GM19351 (cell line): ENCODE results near the gene SF3A2.

Experiments used
- ATAC-seq: cut with Tn5 transposase; IDR thresholded peaks from one replicate; pipeline ENCODE4 v1.9.1; 2021; ENCODE audit warnings: mild to moderate bottlenecking, moderate library complexity; ENCODE audit not compliant: unreplicated experiment

SF3A2 gene

DNA sequence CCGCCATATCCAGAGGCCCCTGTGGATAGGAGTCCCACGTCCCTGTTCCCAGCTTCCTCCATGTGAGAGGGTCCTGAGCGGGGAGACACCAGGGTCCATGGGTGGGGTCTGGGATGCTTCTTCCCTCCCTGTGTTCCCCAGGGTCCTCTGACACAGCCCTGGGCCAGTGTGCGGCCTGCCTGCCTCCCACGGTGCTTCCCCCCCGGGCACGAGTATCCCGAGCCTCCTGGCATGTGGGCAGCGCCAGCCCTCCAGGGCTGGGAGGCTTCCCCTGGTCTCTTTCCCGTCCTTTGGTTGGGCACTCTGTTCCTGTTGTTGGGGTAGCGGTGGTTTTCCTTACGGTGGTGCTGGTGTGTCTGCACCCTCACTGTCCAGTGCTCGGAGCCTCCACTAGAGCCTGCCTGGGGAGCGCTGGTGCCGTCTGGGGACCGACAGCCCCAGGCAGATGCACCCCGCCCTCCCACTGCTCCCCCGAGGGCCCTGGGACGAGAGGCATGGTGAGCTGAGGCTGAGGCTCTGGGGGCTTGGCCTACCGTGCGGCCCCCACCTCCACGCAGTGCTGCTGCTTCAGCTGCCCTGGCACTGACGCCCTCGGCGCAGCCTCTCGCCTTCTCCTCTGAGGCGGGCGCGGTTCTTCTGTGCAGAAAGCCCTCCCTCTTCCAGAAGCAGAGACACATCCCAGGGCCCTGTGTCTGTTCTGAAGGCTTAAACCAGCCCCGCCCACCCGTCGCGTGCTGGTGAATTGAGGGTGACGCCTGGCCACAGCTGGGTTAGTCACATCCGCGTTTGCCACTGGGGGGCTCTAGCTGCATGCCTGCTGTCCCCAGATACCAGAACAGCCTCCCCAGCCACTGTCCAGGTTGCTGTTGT is 28.4 kb upstream of the SF3A2 start:
- ATAC-seq = no peak

DNA sequence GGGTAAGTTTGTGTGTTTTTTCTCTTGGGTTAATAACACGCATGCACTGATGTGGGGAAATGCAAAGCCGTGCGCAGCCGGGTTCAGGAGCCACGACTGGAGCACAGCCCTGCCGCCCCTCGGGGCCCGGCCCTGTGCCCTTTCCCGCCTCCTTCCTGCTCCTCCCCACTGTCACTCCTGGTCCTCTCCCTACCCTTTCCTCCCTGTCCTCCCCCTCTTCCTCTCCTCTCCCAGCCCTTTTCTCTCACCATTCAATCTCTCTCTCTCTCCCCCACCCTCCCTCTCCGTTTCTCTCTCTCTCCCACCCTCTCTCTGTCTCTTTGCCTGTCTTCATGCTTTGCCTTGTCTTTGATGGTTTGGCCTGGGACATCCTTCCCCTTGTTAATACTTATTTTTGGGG is 27.6 kb upstream of the SF3A2 start:
- no peak for ATAC-seq

DNA sequence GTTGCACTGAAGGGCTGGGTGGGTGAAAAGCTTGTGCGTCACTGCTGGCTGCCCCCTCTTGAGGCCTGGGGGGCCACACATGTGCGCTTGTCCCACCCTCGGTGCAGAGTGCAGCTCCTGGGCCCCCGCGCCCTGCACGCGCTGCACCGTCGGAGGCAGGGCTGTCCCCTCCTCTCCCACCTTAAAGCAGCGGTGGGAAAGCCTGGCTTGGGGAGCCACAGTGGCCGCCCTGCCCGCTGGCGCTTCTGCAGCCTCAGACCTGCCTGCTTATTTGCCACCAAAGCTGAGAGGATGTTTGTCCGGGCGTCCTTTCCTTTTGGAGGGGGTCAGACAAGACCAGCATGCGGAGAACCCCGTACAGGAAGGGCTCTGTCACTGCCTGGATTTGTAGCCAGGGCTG is 27.2 kb upstream of the SF3A2 start:
- no peak for ATAC-seq

DNA sequence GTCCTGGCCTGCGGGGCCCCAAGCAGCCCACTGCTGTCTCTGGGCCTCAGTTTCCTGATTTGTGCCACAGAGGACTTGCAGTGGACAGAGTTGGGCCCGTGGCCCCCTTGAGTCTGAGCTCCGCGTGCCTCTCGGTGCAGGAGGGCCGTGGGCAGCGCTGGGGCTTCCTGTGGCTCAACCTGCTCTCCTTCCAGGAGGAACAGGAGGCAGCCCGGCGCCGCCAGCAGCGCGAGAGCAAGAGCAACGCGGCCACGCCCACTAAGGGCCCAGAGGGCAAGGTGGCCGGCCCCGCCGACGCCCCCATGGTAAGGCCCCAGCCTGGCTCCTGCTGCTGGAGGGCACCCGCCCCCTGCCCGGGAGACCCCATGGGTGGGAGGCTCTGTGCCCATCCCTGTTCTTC is 26.4 kb upstream of the SF3A2 start:
- no peak for ATAC-seq

DNA sequence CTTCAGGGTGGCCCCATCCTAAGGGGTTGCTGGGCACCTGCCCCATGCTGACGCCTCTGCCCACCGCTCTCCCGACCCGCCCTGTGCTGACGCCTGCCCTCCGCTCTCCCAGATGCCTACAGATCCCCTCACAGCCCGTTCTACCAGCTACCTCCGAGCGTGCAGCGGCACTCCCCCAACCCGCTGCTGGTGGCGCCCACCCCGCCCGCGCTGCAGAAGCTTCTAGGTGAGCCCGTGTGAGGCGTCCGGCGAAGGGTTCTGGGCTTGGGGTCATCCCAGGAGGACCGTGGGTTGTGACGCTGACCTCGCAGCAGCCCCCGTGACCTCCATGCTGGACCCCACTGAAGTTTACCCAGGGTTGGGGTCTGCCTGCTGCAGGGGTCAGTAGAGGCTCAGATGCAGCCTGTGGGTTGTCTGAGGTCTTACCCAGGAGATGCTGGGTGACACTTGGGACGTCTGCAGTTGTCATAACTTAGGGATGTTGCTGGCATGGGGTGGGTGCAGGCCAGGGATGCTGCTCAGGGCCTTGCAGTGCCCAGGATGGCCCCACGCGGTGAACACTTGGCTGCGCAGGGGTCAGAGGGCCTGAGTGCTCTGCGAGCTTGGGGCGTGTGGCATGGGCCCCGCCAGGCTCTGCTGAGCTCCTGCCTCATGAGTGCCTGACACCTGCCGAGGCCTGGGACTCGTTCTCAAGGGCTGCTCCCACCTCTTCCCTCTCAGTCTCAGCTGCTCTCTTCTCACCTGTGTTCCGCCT is 25.5 kb upstream of the SF3A2 start:
- no peak for ATAC-seq

DNA sequence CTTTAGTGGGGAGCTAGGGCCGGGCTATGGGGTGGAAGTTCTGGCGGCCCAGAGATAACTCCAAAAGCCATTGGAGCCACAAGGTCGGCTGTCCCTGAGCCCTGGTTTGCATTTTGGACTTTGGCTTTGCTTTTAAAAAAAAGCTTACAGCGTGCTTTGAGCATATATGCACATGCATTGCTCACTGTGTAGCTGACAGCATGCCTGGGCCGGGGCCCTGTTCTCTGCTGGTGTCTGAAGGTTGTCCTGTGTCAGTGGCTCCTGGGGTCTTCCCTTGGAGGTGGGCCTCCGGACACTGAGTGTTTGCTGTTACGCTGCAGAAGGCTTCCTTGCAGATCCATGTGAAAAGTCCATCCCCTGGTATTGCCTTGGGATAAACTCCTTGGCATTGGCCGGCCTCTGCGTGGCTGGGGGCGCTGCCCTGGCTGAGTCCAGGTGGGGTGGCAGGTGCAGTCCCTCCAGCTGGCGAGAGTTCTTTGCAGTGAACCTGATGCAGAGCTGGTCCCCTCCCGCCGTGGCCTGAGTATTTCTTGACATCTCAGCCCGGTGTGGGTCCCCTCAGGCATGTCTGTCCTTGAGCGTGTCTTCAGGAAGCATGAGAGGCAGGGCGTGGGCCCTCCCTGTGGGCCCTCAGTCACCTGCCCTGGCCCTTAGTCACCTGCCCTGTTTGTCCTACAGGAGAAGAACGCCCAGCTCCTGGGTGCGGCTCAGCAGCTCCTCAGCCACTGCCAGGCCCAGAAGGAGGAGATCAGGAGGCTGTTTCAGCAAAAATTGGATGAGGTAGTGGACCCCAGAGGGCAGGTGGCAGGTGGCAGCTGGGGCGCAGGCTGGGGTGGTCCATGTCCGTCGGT is 23.5 kb upstream of the SF3A2 start:
- no peak for ATAC-seq

DNA sequence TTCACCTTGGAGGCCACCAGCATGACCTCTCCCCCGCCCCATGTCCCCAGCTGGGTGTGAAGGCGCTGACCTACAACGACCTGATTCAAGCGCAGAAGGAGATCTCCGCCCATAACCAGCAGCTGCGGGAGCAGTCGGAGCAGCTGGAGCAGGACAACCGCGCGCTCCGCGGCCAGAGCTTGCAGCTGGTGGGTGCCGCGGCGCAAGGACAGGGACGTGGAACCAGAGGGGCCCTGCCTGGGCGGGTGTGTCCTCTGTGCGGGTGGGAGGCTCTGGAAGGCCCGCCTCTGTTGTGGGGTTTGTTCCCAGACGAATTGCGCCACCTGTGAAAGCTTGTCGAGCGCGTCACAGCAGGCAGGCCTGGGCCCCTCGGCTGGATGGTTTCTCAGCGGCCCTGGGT is 22.8 kb upstream of the SF3A2 start:
- no peak for ATAC-seq

DNA sequence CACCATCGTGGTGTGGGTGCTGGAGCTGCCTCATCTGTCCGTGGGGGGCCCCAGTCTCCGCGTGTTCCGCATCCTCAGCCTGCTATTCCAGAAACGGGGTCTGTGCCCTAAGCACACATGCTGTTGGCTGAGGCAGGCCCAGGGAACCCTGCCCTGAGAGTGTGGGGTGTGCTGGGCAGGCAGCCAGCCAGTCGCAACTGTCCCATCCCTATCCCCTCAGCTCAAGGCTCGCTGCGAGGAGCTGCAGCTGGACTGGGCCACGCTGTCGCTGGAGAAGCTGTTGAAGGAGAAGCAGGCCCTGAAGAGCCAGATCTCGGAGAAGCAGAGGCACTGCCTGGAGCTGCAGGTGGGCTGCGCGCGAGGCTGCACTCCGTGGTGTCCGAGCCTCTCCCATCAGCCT is 22.4 kb upstream of the SF3A2 start:
- no peak for ATAC-seq

DNA sequence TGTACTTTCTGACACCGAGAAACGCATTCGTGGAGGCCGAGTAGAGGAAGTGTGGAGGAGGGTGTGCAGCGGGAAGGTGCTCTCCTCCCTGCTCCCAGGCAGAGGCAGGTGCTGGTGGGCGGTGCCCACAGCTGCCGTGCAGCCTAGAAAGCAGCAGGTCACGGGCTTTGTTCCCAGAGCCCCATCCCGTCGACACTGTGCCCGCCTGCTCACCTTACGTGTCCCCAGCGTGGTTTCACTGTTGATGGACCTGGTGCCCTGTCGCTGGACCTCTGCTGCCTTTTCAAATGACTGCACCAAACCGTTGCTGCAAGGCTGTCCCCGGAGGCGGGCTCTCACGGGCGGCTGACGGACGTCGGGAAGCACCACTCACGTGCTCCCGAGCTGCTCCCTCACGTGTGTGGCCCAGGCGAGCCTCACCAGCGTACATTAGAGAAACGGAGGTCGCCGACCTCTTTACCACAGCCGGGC is 21.3 kb upstream of the SF3A2 start:
- no peak for ATAC-seq

DNA sequence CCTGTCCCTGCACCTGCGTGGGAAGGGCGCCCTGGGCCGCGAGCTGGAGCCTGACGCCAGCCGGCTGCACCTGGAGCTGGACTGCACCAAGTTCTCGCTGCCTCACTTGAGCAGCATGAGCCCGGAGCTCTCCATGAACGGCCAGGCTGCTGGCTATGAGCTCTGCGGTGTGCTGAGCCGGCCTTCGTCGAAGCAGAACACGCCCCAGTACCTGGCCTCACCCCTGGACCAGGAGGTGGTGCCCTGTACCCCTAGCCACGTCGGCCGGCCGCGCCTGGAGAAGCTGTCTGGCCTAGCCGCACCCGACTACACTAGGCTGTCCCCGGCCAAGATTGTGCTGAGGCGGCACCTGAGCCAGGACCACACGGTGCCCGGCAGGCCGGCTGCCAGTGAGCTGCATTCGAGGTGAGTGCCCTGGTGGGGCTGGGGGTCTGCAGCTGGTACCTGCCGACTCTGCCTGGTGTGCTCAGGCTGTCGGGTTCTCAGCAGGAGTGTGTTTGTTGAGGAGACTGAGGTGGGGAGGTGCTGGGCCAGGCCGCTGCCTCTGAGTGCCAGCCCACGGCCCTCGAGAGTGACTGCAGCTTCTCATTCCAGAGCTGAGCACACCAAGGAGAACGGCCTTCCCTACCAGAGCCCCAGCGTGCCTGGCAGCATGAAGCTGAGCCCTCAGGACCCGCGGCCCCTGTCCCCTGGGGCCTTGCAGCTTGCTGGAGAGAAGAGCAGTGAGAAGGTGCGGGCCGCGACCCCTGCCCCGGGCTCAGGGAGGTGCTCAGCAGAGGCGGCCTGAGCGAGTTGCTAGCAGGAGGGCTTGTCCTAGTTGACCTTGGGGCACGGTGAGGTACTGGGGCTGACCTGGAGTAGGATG is 20.0 kb upstream of the SF3A2 start:
- ATAC-seq = no peak

DNA sequence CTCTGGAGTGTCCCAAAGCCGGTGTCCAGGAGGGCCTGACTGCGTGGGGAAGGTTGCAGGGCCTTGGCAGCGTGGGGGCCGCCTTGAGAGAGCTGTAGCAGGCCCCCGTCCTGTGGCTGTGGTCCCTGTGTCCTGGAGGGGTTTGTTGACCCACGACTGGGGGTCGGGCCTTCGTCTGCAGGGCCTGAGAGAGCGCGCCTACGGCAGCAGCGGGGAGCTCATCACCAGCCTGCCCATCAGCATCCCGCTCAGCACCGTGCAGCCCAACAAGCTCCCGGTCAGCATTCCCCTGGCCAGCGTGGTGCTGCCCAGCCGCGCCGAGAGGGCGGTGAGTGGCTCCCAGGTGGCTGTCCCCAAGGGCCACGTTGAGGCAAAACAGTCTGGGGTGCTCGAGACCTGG is 19.0 kb upstream of the SF3A2 start:
- ATAC-seq = no peak

DNA sequence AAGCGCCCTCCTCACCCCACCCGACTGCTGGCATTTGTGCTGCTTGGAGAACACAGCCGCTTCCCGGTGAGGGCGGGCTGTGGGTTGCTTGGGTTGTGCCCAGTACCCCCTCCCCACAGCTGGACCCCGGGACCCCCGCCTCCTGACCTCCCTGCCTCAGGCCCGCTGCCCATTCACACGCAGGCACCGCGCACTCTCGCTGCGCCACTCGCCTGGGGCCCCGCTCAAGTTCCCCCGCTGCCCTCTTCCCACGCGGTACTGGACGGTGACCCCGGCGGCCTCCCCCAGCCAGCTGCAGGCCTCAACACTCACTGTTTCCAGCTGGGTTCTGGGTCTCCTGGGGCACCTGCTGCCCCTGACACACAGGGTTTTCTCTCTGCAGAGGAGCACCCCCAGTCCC is 16.9 kb upstream of the SF3A2 start:
- no peak for ATAC-seq

DNA sequence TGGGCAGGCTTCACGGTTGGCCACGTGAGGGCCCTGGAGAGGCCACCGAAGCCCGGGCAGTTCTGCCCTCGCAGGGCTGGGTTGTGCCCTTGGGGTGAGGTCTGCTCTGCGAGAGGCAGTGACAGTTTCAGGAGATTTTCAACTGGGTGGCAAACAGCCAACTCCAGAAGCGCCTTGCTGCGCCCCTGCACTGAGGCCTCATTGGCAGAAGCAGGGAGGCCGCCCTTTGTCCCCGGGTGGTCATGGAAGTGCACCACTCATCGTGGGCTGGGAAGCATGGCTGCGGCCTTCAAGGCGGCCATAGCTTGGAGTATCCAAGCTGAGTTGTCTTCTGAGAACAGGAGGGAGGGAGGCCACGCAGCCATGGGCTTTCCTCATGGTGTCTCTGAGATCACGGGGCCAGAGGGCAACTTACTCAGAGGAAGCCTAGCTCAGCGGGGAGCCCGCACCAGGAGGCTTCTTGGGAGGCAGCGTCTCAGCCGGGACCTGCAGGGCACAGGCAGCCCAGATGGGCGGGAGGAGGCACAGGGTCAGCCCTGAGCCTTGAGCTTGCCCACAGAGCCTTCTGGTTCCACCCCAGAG is 15.3 kb upstream of the SF3A2 start:
- ATAC-seq = no peak

DNA sequence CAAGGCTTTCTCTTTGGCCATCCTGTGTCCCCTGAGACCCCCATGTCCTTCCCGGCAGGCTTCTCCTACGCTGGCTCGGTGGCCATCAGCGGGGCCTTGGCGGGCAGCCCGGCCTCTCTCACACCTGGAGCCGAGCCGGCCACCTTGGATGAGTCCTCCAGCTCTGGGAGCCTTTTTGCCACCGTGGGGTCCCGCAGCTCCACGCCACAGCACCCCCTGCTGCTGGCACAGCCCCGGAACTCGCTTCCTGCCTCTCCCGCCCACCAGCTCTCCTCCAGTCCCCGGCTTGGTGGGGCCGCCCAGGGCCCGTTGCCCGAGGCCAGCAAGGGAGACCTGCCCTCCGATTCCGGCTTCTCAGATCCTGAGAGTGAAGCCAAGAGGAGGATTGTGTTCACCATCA is 14.7 kb upstream of the SF3A2 start:
- ATAC-seq = no peak

DNA sequence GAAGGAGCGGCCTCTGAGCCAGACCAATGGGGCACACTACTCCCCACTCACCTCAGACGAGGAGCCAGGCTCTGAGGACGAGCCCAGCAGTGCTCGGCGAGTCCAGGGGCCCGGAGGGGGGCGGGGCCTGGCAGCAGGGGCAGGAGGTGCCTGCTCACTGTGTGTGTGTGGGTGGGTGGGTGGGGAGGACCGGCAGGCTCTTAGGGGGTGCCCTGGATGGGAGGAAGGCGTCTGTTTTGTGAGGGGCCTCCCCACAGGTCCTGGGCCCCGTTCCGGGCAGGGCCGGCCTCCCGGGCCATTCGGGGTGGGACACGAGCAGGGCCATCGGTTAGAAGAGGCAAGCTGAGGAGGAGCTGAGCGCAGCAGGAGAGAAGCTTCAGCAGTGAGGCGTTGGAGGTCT is 13.2 kb upstream of the SF3A2 start:
- ATAC-seq = no peak

DNA sequence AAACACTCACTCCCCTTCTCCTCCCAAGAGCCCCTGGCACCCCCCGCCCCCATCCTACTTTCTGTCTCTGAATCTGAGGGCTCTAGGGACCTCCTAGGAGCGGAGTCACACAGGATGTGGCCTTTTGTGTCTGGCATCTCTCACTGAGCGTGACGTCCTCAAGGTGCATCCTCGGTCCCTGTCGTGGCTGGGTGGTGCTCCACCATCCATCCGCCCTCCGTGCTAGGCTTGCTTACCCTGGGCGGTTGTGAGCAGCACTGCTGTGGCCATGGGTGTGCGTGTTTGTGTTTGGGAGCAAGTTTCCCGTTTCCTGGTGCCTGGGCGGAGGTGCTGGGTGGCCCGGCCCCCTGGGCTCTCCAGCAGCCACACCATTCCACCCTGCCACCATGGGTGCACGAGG is 12.7 kb upstream of the SF3A2 start:
- ATAC-seq = no peak

DNA sequence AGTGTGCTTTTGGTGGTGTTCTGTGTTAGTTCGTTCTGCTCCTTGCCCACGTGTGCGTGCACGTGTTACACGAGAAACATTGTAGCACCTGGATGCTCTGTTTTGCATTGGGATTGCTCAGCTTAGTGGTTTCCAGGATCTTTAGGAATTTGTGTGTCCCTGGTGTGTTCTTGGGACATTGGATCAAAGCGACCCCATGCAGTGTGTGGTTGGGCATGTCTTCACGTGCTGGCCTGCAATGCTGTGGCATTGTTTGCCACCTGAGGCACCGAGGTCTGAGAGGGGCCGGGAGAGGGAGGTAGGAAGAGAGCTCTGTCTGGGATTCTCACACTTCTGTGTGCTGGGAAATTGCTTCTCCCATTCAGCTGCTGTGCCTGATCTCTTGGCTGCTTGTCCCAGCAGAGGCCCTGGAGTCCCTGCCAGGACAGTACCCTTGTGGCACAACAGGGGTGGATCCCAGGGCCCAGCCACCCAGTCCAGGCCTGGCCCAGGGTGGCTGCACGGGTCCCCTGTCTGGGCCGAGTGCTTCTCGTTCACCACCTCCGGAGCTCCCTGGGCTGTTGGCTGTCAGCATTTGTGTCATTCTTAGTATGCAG is 11.8 kb upstream of the SF3A2 start:
- ATAC-seq = no peak

DNA sequence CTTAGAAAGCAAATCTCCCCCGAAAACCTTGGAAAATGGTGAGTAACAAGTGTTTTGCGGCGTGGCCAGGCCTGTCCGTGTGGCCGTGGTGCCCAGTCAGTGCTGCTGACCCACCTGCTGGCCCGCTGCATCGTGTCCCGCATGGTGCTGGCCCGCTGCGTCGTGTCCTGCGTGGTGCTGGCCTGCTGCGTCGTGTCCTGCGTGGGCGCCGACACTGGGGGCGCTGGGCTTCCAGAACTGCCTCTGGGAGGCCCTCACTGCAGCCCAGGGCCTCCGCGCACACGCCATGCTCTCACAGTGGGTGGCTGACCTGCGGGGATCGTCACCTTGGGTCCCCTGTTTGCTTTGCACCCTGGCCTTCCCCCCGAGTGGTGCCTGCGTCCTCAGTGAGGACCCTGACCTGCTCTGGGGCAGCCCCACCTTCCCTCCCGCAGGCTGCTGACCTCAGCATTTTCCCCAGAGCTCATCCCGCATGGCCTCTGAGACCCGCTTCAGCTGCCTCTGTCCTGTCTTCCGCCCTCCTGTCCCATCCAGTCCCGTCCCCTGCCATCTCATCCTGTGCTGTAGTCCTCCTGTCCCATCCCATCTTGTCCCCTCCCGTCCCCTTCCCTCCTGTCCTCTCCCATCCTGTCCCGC is 11.1 kb upstream of the SF3A2 start:
- ATAC-seq = no peak
